Osteoblast (primary cell): Measurements from ENCODE around the gene C1RL. TPM values are rescaled to one million over a fixed set of nuclear protein-coding genes. Genes with fewer than 3 reads are reported as not detected.
A peak's percentile ranks its signal among the peaks of the same experiment; 100 is the strongest.

ENCODE experiments used
- DNase-seq: peaks from one replicate; pipeline ENCODE4 v3.0.0; 2011; ENCODE audit warnings: low spot score, mixed read lengths; ENCODE audit not compliant: insufficient read length; ENCODE audit errors: missing footprints
- H2AFZ ChIP-seq: 2 replicates; pipeline ENCODE4 v1.6.0; 2011; ENCODE audit warnings: mild to moderate bottlenecking, low read length
- H3K27ac ChIP-seq: 2 replicates; pipeline ENCODE4 v1.5.1; 2011; ENCODE audit warnings: mild to moderate bottlenecking, low read depth, low read length, moderate library complexity
- H3K27me3 ChIP-seq: 2 replicates; pipeline ENCODE4 v1.6.0; 2012; ENCODE audit warnings: mild to moderate bottlenecking, control low read depth, inconsistent platforms, low read length, moderate library complexity; ENCODE audit not compliant: insufficient read depth
- H3K36me3 ChIP-seq: 2 replicates; pipeline ENCODE4 v1.5.1; 2011; ENCODE audit warnings: mild to moderate bottlenecking, low read length, control low read depth, moderate library complexity; ENCODE audit not compliant: insufficient read depth
- H3K4me1 ChIP-seq: 2 replicates; pipeline ENCODE4 v1.5.1; 2011; ENCODE audit warnings: mild to moderate bottlenecking, low read length, control low read depth, moderate library complexity; ENCODE audit not compliant: insufficient read depth
- H3K4me2 ChIP-seq: 2 replicates; pipeline ENCODE4 v1.6.0; 2011; ENCODE audit warnings: mild to moderate bottlenecking, low read length; ENCODE audit not compliant: insufficient read depth
- H3K4me3 ChIP-seq: fragments of 200-600 bp; sonication (generic); 3 replicates; pipeline ENCODE4 v1.5.1; 2012; ENCODE audit warnings: mild to moderate bottlenecking, low read length, inconsistent platforms; ENCODE audit not compliant: insufficient read depth
- H3K79me2 ChIP-seq: 2 replicates; pipeline ENCODE4 v1.6.0; 2012; ENCODE audit warnings: mild to moderate bottlenecking, low read length, control low read depth, inconsistent platforms; ENCODE audit not compliant: insufficient read depth
- H3K9me3 ChIP-seq: 2 replicates; pipeline ENCODE4 v1.5.1; 2011; ENCODE audit warnings: low read depth, low read length, control low read depth
- H4K20me1 ChIP-seq: 2 replicates; pipeline ENCODE4 v1.6.0; 2012; ENCODE audit warnings: mild to moderate bottlenecking, low read length, control low read depth; ENCODE audit not compliant: insufficient read depth
- CTCF ChIP-seq: IDR thresholded peaks from 2 replicates; pipeline ENCODE4 v1.5.1; 2011; ENCODE audit warnings: mild to moderate bottlenecking, low read depth, low read length, moderate library complexity; ENCODE audit errors: extremely low read depth
- total RNA-seq: library from RNA; depleted of rRNA; stranded (reverse); fragments of >200 nt; gene quantifications from 2 replicates; pipeline ENCODE4 v1.2.3, GENCODE V29; 2012

The C1RL gene
- total RNA-seq, 1 donor: 63.7 TPM

- H3K4me2 ChIP-seq: peak overlapping the region; percentile 42
- H3K4me3 ChIP-seq: no peak overlapping the region
- no peak overlapping the region for H3K27ac ChIP-seq
- DNase-seq: no peak
- H3K36me3 ChIP-seq: peaks cover 21% of the 10 kb centered on the region
- peaks cover 13% of the 10 kb centered on the region for H4K20me1 ChIP-seq
- no peak overlapping the region for H2AFZ ChIP-seq
- no peak for TF ChIP-seq CTCF
- peaks cover 8% of the 10 kb centered on the region for H3K79me2 ChIP-seq
- H3K4me1 ChIP-seq: peaks cover 14% of the 10 kb centered on the region
- H3K9me3 ChIP-seq: no peaks in the 10 kb centered on the region
- H3K27me3 ChIP-seq: no peaks in the 10 kb centered on the region
These were observed 7.8 kb downstream of the C1RL start for GRCh38 chr12:7101047-7101693.

GRCh38 chr12:7100239-7100638 lies 8.8 kb downstream of the C1RL start:
- peaks cover 14% of the 10 kb centered on the region for H3K4me1 ChIP-seq
- no peak overlapping the region for H3K27ac ChIP-seq
- TF ChIP-seq CTCF: no peak
- no peak overlapping the region for H3K4me2 ChIP-seq
- H4K20me1 ChIP-seq: peaks cover 9% of the 10 kb centered on the region
- H3K27me3 ChIP-seq: no peaks in the 10 kb centered on the region
- H3K79me2 ChIP-seq: peaks cover 2% of the 10 kb centered on the region
- DNase-seq: no peak
- H2AFZ ChIP-seq: no peak overlapping the region
- no peaks in the 10 kb centered on the region for H3K9me3 ChIP-seq
- peaks cover 21% of the 10 kb centered on the region for H3K36me3 ChIP-seq
- no peak overlapping the region for H3K4me3 ChIP-seq

GRCh38 chr12:7099290-7099996 lies 9.6 kb downstream of the C1RL start:
- peaks cover 14% of the 10 kb centered on the region for H3K4me1 ChIP-seq
- no peak overlapping the region for H3K4me3 ChIP-seq
- peaks cover 21% of the 10 kb centered on the region for H3K36me3 ChIP-seq
- H3K9me3 ChIP-seq: no peaks in the 10 kb centered on the region
- H3K27ac ChIP-seq: no peak overlapping the region
- H4K20me1 ChIP-seq: peaks cover 7% of the 10 kb centered on the region
- DNase-seq: no peak
- no peak for TF ChIP-seq CTCF
- H3K79me2 ChIP-seq: no peaks in the 10 kb centered on the region
- H3K27me3 ChIP-seq: peaks cover 3% of the 10 kb centered on the region
- no peak overlapping the region for H2AFZ ChIP-seq
- H3K4me2 ChIP-seq: no peak overlapping the region

GRCh38 chr12:7096979-7097378 lies 12.0 kb downstream of the C1RL start:
- Histone ChIP-seq H3K4me3 (no peak overlapping the region), H3K4me2 (no peak overlapping the region), H3K4me1 (peaks cover 17% of the 10 kb centered on the region), H2AFZ (no peak overlapping the region), H4K20me1 (no peaks in the 10 kb centered on the region), H3K79me2 (no peaks in the 10 kb centered on the region), H3K9me3 (no peaks in the 10 kb centered on the region), H3K36me3 (peaks cover 15% of the 10 kb centered on the region), H3K27me3 (peaks cover 3% of the 10 kb centered on the region), H3K27ac (no peak overlapping the region)
- DNase-seq: no peak
- no peak for TF ChIP-seq CTCF
